ENCODE measurements around the gene MYOF. TPM values are rescaled to one million over a fixed set of nuclear protein-coding genes. Genes with fewer than 3 reads are reported as not detected.

Gene MYOF
- total RNA-seq, 1 donor from 2014 or later, result 208 TPM

DNA sequence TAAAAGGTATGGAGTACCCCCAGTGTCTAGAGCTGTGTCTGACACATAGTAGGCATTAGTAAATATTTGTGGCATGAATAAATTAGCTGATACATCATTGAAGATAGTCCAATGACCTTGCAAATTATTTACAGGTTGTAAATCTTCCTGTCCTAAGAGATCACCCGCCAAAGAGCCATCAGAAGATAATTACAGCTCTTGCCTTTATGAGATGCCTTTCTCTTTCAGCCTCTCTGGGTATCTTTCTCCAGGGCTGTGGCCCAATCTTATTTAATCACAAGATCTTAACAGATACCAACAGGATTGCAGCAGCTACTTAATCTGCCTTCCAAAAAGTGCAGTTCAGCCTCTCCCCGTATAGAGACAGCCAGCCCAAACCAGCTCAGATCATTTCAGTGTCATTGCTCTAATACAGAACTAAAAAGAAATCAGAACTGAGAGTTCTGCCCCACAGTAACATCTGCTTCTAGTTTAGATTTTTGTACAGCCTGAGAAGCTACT, 41.5 kb downstream of the MYOF start:
- H3K4me3 ChIP-seq (ENCODE audit: low read depth, low read length), result no peak overlapping the region
- TF ChIP-seq, protein P1, sequence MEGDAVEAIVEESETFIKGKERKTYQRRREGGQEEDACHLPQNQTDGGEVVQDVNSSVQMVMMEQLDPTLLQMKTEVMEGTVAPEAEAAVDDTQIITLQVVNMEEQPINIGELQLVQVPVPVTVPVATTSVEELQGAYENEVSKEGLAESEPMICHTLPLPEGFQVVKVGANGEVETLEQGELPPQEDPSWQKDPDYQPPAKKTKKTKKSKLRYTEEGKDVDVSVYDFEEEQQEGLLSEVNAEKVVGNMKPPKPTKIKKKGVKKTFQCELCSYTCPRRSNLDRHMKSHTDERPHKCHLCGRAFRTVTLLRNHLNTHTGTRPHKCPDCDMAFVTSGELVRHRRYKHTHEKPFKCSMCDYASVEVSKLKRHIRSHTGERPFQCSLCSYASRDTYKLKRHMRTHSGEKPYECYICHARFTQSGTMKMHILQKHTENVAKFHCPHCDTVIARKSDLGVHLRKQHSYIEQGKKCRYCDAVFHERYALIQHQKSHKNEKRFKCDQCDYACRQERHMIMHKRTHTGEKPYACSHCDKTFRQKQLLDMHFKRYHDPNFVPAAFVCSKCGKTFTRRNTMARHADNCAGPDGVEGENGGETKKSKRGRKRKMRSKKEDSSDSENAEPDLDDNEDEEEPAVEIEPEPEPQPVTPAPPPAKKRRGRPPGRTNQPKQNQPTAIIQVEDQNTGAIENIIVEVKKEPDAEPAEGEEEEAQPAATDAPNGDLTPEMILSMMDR (conservative IDR thresholded peaks at IDR 0.05; ENCODE audit: low read depth, low read length), result no peak
- no peak for DNase-seq (ENCODE audit: low read depth)

DNA sequence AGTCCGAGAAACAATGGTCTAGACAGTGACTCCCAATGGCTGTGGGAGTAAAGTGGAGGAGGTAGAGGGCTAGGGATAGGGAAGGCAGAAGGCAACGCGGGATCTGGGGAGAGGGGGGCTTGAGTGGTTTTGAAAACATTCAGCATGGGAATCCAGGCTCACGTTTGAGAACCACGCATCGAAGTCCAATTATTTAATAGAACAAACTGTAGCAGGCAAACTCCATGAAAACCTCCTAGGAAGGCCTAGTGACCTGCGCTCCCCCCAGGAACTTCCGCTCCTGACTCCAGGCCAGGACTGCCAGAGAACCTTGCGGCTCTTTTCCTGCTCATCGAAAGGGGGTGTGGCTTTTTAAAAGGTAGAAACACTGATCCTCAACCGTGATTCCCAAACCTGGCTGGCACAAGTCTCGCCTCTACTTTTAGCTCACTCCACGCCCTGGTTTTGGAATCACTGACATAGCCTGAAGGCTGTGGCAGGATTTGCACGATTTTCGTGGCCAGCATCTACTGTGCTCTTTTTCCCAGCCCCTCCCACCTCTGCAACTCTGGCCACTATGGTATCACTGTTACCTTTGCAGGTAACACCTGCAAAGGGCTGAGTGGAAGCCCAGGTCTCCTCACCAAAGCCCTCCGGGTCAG, 43.4 kb downstream of the MYOF start:
- TF ChIP-seq, protein P1 (conservative IDR thresholded peaks at IDR 0.05; ENCODE audit: low read depth, low read length), result no peak
- no peak for DNase-seq (ENCODE audit: low read depth)
- no peak overlapping the region for H3K4me3 ChIP-seq (ENCODE audit: low read depth, low read length)

DNA sequence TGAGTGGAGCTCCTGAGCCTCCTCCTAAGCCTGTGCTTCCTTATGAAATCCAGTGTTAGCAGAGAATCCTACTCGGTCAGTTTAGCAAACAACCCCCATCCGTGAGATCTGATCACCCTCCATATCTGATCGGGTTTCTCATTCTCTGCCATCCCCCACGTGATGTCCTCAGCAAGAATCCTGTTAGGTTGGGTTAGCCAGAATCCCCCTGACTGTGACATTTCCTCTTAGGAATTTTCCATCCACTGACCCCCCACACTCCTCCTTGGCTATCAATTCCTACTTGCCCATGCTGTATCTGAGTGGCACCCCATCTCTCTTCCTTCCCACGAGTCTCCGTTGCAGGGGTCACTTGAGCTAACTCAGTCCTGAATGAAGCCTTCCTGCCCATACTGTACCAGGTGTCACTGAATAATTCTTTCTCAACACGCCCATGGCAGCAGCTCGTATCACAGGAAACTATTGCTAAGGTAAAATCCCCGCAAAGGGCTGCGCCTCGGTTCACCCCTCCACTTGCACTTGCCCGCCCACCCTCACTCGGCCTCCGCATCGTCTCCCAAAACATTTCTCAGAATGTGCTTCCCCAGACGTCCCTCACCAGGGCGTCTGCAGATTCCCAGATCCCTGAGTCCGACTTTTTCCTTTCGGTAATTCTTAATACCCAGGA, 44.1 kb downstream of the MYOF start:
- TF ChIP-seq, protein P1 (conservative IDR thresholded peaks at IDR 0.05; ENCODE audit: low read depth, low read length), result no peak
- no peak overlapping the region for H3K4me3 ChIP-seq (ENCODE audit: low read depth, low read length)
- no peak for DNase-seq (ENCODE audit: low read depth)

DNA sequence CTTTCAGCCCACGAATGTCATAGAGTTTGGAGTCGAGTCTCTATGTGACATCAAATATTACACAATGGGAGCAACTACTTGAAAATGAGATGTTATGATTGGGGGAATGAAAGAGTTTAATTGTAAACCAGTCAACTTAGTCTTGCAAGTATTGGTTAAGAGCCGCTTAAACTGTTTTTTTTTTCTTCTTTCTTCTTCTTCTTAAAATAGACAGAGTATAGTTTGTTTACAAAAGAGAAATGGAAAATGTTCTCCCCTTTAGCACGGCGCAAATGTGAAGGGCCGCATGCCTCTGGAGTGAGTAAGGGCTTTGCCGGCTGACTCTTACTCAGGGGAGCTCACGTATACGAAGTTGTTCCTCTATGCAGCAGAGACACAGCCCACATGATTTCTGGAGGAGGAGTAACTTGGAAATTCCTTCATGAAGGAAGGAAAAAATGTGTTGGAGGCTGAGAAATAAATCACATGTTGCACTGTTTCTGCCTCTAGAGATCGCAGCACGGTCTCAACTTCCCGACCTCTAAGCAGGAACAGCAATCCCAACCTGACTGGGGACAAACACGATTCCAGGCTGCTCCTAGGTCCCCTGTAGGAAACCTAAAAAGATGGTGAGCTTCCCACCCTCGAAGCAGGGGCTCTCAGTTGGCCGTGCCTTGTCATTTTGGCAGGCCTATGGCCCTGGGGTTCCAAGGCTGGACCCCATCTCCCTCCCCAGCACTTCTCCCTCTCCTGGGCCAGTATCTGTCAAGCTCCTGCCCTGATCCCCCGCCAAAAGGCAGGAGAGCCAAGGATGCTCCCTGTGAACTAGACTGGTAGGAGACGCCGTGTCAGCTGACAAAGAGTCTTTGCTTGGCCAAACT, 44.8 kb downstream of the MYOF start:
- TF ChIP-seq, protein P1 (conservative IDR thresholded peaks at IDR 0.05; ENCODE audit: low read depth, low read length), result no peak
- peak overlapping the region; percentile 0 for H3K4me3 ChIP-seq (ENCODE audit: low read depth, low read length)
- peak; percentile 99 for DNase-seq (ENCODE audit: low read depth)

DNA sequence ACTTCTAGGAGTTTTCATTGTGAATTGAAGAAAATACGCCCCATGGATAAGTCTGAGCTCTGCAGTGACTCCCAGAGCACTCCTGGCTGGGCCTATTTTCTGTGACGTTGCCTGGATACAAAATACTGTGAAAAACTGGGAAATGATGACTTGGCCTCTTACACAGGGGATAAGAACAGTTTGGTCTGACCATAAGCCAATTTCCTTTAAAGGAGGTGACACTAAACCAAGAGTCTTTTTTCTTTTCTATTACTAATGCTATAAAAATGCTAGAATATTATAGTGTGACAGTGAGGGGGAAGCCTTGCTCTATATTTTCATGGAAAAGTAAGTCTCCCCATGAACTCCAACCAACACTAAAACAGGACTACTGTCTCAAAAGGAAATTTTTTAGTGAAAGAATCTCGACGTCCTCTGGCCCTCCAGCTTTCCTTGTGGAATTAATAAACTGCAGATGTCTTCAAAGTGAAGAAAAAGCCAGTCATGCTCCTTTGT, 45.5 kb downstream of the MYOF start:
- H3K4me3 ChIP-seq (ENCODE audit: low read depth, low read length), result peak overlapping the region; percentile 0
- peak; percentile 66 for DNase-seq (ENCODE audit: low read depth)
- TF ChIP-seq, protein P1 (conservative IDR thresholded peaks at IDR 0.05; ENCODE audit: low read depth, low read length), result no peak

DNA sequence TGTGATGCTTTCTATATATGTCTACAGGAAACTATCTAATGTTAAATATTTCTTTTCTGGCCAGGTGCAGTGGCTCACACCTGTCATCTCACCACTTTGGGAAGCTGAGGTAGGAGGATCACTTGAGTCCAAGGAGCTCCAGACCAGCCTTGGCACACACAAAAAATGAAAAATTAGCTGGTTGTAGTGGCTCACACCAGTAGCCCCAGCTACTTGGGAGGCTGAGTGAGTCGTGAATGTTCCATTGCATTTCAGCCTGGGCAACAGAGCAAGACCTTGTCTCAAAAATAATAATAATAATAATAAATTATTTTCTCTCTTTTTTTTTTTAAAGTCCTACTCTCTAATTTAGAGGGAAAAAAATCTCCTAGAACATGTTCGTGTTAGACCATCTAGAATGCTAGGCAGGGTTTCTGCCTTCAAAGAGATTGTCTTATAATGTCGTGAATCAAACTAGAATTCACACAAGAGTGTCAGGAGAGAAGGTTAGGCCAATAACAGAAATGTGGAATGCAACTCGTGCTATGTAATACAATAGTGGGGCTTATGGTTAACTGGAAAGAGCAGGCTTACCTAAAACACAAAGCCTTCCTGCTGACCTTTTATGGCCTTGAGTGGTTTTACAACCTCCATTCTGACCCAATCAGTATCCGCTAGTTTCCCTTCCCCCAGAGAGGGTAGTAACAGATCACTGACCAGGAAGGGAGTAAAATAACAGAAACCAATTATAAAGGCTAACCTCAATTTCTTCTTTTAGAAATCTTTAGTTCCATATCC, 46.3 kb downstream of the MYOF start:
- DNase-seq (ENCODE audit: low read depth), result peak; percentile 97
- TF ChIP-seq, protein P1 (conservative IDR thresholded peaks at IDR 0.05; ENCODE audit: low read depth, low read length), result no peak
- no peak overlapping the region for H3K4me3 ChIP-seq (ENCODE audit: low read depth, low read length)

All from epithelial cell of proximal tubule (primary cell).